Parathyroid adenoma (tissue), 2 donors: Measurements from ENCODE around the gene BRD1.

Experiments
- H2AFZ ChIP-seq: fragments of 300-600 bp; sonication (generic); one replicate; pipeline ENCODE4 v1.7.0; 2017; ENCODE audit warnings: antibody characterized with exemption, mild to moderate bottlenecking
- H3K27ac ChIP-seq: fragments of 300-600 bp; sonication (generic); one replicate; pipeline ENCODE4 v1.7.0; 2017
- H3K27me3 ChIP-seq: fragments of 300-600 bp; sonication (generic); one replicate; pipeline ENCODE4 v1.7.0; 2017; ENCODE audit warnings: low read length; ENCODE audit not compliant: control insufficient read depth, insufficient read depth
- H3K36me3 ChIP-seq: fragments of 300-600 bp; sonication (generic); one replicate; pipeline ENCODE4 v1.7.0; 2017; ENCODE audit warnings: low read length; ENCODE audit not compliant: control insufficient read depth, insufficient read depth
- H3K4me1 ChIP-seq: fragments of 300-600 bp; sonication (generic); one replicate; pipeline ENCODE4 v1.7.0; 2017; ENCODE audit warnings: control low read depth
- H3K4me2 ChIP-seq: fragments of 300-600 bp; sonication (generic); one replicate; pipeline ENCODE4 v1.7.0; 2017; ENCODE audit warnings: low read length
- H3K4me3 ChIP-seq: fragments of 300-600 bp; sonication (generic); one replicate; pipeline ENCODE4 v1.7.0; 2017; ENCODE audit warnings: low read depth, low read length
- H3K79me2 ChIP-seq: fragments of 300-600 bp; sonication (generic); one replicate; pipeline ENCODE4 v1.7.0; 2017; ENCODE audit warnings: control low read depth
- H3K9ac ChIP-seq: fragments of 300-600 bp; sonication (generic); one replicate; pipeline ENCODE4 v1.7.0; 2017; ENCODE audit warnings: mild to moderate bottlenecking
- H3K9me3 ChIP-seq: fragments of 300-600 bp; sonication (generic); one replicate; pipeline ENCODE4 v1.7.0; 2017; ENCODE audit warnings: low read length; ENCODE audit not compliant: control insufficient read depth
- TF ChIP-seq, protein P1 (sequence below): fragments of 300-600 bp; sonication (generic); IDR thresholded peaks from one replicate; pipeline ENCODE4 v1.7.0; 2017; ENCODE audit warnings: antibody characterized with exemption, mild to moderate bottlenecking
- donor health status: primary hyperparathyroidism.

The BRD1 gene

DNA sequence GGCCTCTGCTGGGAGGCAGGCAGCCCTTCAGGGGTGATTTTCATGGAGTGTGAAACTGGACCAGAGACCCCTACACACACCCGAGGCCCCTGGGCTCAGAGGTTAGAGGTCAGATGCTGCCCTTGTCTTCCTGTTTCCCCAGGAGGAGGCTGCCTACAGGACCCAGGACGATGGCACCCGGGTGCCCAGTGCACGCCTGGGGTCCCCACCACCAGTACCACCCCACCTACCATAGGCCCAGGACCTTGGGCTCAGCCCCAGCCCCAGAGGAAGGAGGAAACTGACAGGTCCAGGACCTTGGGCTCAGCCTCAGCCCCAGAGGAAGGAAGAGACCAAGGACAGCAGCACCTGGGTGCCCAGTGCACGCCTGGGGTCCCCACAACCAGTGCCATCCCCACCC is 79.2 kb downstream of the BRD1 start:
- Histone ChIP-seq H3K36me3 (no peaks in the 10 kb centered on the region), H3K4me2 (no peak overlapping the region), H3K27ac (no peak overlapping the region), H3K4me3 (no peak overlapping the region), H3K9ac (no peak overlapping the region), H3K4me1 (no peaks in the 10 kb centered on the region), H3K79me2 (no peaks in the 10 kb centered on the region), H3K27me3 (no peaks in the 10 kb centered on the region), H2AFZ (no peak overlapping the region), H3K9me3 (no peaks in the 10 kb centered on the region)
- TF ChIP-seq, protein P1, sequence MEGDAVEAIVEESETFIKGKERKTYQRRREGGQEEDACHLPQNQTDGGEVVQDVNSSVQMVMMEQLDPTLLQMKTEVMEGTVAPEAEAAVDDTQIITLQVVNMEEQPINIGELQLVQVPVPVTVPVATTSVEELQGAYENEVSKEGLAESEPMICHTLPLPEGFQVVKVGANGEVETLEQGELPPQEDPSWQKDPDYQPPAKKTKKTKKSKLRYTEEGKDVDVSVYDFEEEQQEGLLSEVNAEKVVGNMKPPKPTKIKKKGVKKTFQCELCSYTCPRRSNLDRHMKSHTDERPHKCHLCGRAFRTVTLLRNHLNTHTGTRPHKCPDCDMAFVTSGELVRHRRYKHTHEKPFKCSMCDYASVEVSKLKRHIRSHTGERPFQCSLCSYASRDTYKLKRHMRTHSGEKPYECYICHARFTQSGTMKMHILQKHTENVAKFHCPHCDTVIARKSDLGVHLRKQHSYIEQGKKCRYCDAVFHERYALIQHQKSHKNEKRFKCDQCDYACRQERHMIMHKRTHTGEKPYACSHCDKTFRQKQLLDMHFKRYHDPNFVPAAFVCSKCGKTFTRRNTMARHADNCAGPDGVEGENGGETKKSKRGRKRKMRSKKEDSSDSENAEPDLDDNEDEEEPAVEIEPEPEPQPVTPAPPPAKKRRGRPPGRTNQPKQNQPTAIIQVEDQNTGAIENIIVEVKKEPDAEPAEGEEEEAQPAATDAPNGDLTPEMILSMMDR = no peak

- Histone ChIP-seq H3K4me1 (no peaks in the 10 kb centered on the region), H2AFZ (no peak overlapping the region), H3K9me3 (no peaks in the 10 kb centered on the region), H3K79me2 (no peaks in the 10 kb centered on the region), H3K4me3 (no peak overlapping the region), H3K36me3 (no peaks in the 10 kb centered on the region), H3K4me2 (no peak overlapping the region), H3K27me3 (no peaks in the 10 kb centered on the region), H3K9ac (no peak overlapping the region), H3K27ac (no peak overlapping the region)
- TF ChIP-seq, protein P1 = no peak
These were observed 80.0 kb downstream of the BRD1 start for GRCh38 chr22:49747716-49748115.

- H3K27ac ChIP-seq = no peak overlapping the region
- no peaks in the 10 kb centered on the region for H3K27me3 ChIP-seq
- no peak overlapping the region for H3K4me2 ChIP-seq
- no peak overlapping the region for H3K9ac ChIP-seq
- no peaks in the 10 kb centered on the region for H3K4me1 ChIP-seq
- H3K4me3 ChIP-seq = no peak overlapping the region
- TF ChIP-seq, protein P1 = no peak
- no peaks in the 10 kb centered on the region for H3K36me3 ChIP-seq
- H3K9me3 ChIP-seq = no peaks in the 10 kb centered on the region
- no peak overlapping the region for H2AFZ ChIP-seq
- H3K79me2 ChIP-seq = no peaks in the 10 kb centered on the region
These were observed 80.5 kb downstream of the BRD1 start for GRCh38 chr22:49747130-49747529.

- Histone ChIP-seq H3K79me2 (no peaks in the 10 kb centered on the region), H3K9ac (no peak overlapping the region), H3K27me3 (no peaks in the 10 kb centered on the region), H3K4me2 (no peak overlapping the region), H3K27ac (no peak overlapping the region), H2AFZ (no peak overlapping the region), H3K9me3 (no peaks in the 10 kb centered on the region), H3K4me1 (no peaks in the 10 kb centered on the region), H3K4me3 (no peak overlapping the region), H3K36me3 (no peaks in the 10 kb centered on the region)
- TF ChIP-seq, protein P1 = no peak
These were observed 81.6 kb downstream of the BRD1 start for GRCh38 chr22:49746065-49746464.

DNA sequence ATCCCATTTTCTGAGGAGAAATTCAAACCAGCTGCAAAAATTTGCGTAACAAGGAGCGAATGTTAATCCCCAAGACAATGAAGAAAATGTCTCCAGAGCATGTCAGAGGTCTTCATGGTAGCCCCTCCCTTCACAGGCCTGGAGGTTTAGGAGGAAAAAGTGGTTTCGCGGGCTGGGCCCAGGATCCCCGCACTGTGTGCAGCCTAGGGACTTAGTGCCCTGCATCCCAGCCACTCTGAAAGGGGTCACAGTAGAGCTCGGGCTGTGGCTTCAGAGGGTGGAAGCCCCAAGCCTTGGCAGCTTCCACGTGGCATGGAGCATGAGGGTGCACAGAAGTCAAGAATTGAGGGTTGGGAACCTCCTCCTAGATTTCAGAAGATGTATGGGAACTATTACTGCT is 87.4 kb downstream of the BRD1 start:
- no peak overlapping the region for H3K4me2 ChIP-seq
- H3K9me3 ChIP-seq = no peaks in the 10 kb centered on the region
- TF ChIP-seq, protein P1 = no peak
- no peak overlapping the region for H3K27ac ChIP-seq
- no peak overlapping the region for H3K4me3 ChIP-seq
- no peak overlapping the region for H3K9ac ChIP-seq
- no peaks in the 10 kb centered on the region for H3K79me2 ChIP-seq
- H3K4me1 ChIP-seq = no peaks in the 10 kb centered on the region
- no peak overlapping the region for H2AFZ ChIP-seq
- H3K36me3 ChIP-seq = no peaks in the 10 kb centered on the region
- H3K27me3 ChIP-seq = no peaks in the 10 kb centered on the region
